Osteoblast (primary cell): ENCODE measurements around the gene PCDHGA1. TPM values are rescaled to one million over a fixed set of nuclear protein-coding genes. Genes with fewer than 3 reads are reported as not detected.
"Not testable (repeated sequence)": the region's sequence is repeated elsewhere in the genome, so short reads cannot be mapped to it uniquely, and the experiment has no call there.

ENCODE experiments used
- DNase-seq: peaks from one replicate; pipeline ENCODE4 v3.0.0; 2011; ENCODE audit warnings: low spot score, mixed read lengths; ENCODE audit not compliant: insufficient read length; ENCODE audit errors: missing footprints
- H2AFZ ChIP-seq: 2 replicates; pipeline ENCODE4 v1.6.0; 2011; ENCODE audit warnings: mild to moderate bottlenecking, low read length
- H3K27ac ChIP-seq: 2 replicates; pipeline ENCODE4 v1.5.1; 2011; ENCODE audit warnings: mild to moderate bottlenecking, low read depth, low read length, moderate library complexity
- H3K27me3 ChIP-seq: 2 replicates; pipeline ENCODE4 v1.6.0; 2012; ENCODE audit warnings: mild to moderate bottlenecking, control low read depth, inconsistent platforms, low read length, moderate library complexity; ENCODE audit not compliant: insufficient read depth
- H3K36me3 ChIP-seq: 2 replicates; pipeline ENCODE4 v1.5.1; 2011; ENCODE audit warnings: mild to moderate bottlenecking, low read length, control low read depth, moderate library complexity; ENCODE audit not compliant: insufficient read depth
- H3K4me1 ChIP-seq: 2 replicates; pipeline ENCODE4 v1.5.1; 2011; ENCODE audit warnings: mild to moderate bottlenecking, low read length, control low read depth, moderate library complexity; ENCODE audit not compliant: insufficient read depth
- H3K4me2 ChIP-seq: 2 replicates; pipeline ENCODE4 v1.6.0; 2011; ENCODE audit warnings: mild to moderate bottlenecking, low read length; ENCODE audit not compliant: insufficient read depth
- H3K4me3 ChIP-seq: fragments of 200-600 bp; sonication (generic); 3 replicates; pipeline ENCODE4 v1.5.1; 2012; ENCODE audit warnings: mild to moderate bottlenecking, low read length, inconsistent platforms; ENCODE audit not compliant: insufficient read depth
- H3K79me2 ChIP-seq: 2 replicates; pipeline ENCODE4 v1.6.0; 2012; ENCODE audit warnings: mild to moderate bottlenecking, low read length, control low read depth, inconsistent platforms; ENCODE audit not compliant: insufficient read depth
- H3K9me3 ChIP-seq: 2 replicates; pipeline ENCODE4 v1.5.1; 2011; ENCODE audit warnings: low read depth, low read length, control low read depth
- H4K20me1 ChIP-seq: 2 replicates; pipeline ENCODE4 v1.6.0; 2012; ENCODE audit warnings: mild to moderate bottlenecking, low read length, control low read depth; ENCODE audit not compliant: insufficient read depth
- CTCF ChIP-seq: IDR thresholded peaks from 2 replicates; pipeline ENCODE4 v1.5.1; 2011; ENCODE audit warnings: mild to moderate bottlenecking, low read depth, low read length, moderate library complexity; ENCODE audit errors: extremely low read depth
- total RNA-seq: library from RNA; depleted of rRNA; stranded (reverse); fragments of >200 nt; gene quantifications from 2 replicates; pipeline ENCODE4 v1.2.3, GENCODE V29; 2012

The PCDHGA1 gene
- total RNA-seq, 1 donor: 1.1 TPM

GRCh38 chr5:141328231-141328630, 2.1 kb upstream of the PCDHGA1 start:
- no peak for DNase-seq
- no peak for TF ChIP-seq CTCF

GRCh38 chr5:141332571-141332970, 2.3 kb downstream of the PCDHGA1 start:
- not testable (repeated sequence) for H3K27ac ChIP-seq, H2AFZ ChIP-seq, H3K4me2 ChIP-seq, H3K9me3 ChIP-seq, H3K4me1 ChIP-seq, H3K36me3 ChIP-seq, H3K79me2 ChIP-seq, H4K20me1 ChIP-seq, DNase-seq, H3K4me3 ChIP-seq
- H3K27me3 ChIP-seq: peaks cover 34% of the 10 kb centered on the region

More at GRCh38 chr5:141328231-141328630, 2.1 kb upstream of the PCDHGA1 start:
- H3K4me2 ChIP-seq: no peak overlapping the region
- H4K20me1 ChIP-seq: no peaks in the 10 kb centered on the region
- H3K27ac ChIP-seq: no peak overlapping the region
- peaks cover 9% of the 10 kb centered on the region for H3K4me1 ChIP-seq
- no peaks in the 10 kb centered on the region for H3K9me3 ChIP-seq
- no peak overlapping the region for H2AFZ ChIP-seq
- peaks cover 19% of the 10 kb centered on the region for H3K27me3 ChIP-seq
- no peak overlapping the region for H3K4me3 ChIP-seq
- H3K79me2 ChIP-seq: no peaks in the 10 kb centered on the region
- H3K36me3 ChIP-seq: no peaks in the 10 kb centered on the region

- DNase-seq: peak; percentile 82
- peak within 1 kb of the TSS; percentile 85 for H3K4me2 ChIP-seq
- H3K79me2 ChIP-seq: no peaks in the 10 kb centered on the region
- no peaks in the 10 kb centered on the region for H3K36me3 ChIP-seq
- H3K27me3 ChIP-seq: peaks cover 22% of the 10 kb centered on the region
- no peak within 1 kb of the TSS for H3K27ac ChIP-seq
- H3K4me3 ChIP-seq: peak within 1 kb of the TSS; percentile 73
- no peaks in the 10 kb centered on the region for H4K20me1 ChIP-seq
- H3K9me3 ChIP-seq: peaks cover 2% of the 10 kb centered on the region
- H2AFZ ChIP-seq: peak within 1 kb of the TSS; percentile 94
- TF ChIP-seq CTCF: peak; percentile 71
- H3K4me1 ChIP-seq: no peaks in the 10 kb centered on the region
Measured at GRCh38 chr5:141338538-141339306, 8.4 kb downstream of the PCDHGA1 start, which contains the start of gene PCDHGA2. PCDHGA2 (plus strand) TSS chr5:141338760.

- H3K27me3 ChIP-seq: peaks cover 27% of the 10 kb centered on the region
- DNase-seq, H3K4me2 ChIP-seq, H3K27ac ChIP-seq, H3K9me3 ChIP-seq, H3K79me2 ChIP-seq, H3K4me1 ChIP-seq, H3K36me3 ChIP-seq, H4K20me1 ChIP-seq, H2AFZ ChIP-seq, H3K4me3 ChIP-seq: not testable (repeated sequence)
Measured at GRCh38 chr5:141340781-141341354, 10.6 kb downstream of the PCDHGA1 start.

GRCh38 chr5:141342773-141343172, 12.5 kb downstream of the PCDHGA1 start:
- Histone ChIP-seq H3K27me3 (peaks cover 16% of the 10 kb centered on the region), H3K9me3 (peaks cover 2% of the 10 kb centered on the region), H3K27ac (no peak overlapping the region), H2AFZ (no peak overlapping the region), H4K20me1 (no peaks in the 10 kb centered on the region), H3K4me1 (no peaks in the 10 kb centered on the region), H3K4me2 (no peak overlapping the region), H3K36me3 (no peaks in the 10 kb centered on the region), H3K4me3 (no peak overlapping the region), H3K79me2 (no peaks in the 10 kb centered on the region)
- TF ChIP-seq CTCF: no peak
- DNase-seq: no peak
